ENCODE data around the gene MICB.
"Not testable (repeated sequence)": the region's sequence is repeated elsewhere in the genome, so short reads cannot be mapped to it uniquely, and the experiment has no call there.

GRCh38 chr6:31459864-31460263 is 38.1 kb upstream of the MICB start:
- TF ChIP-seq CTCF (IDR thresholded peaks at IDR 0.05); EZH2 (IDR thresholded peaks at IDR 0.05; ENCODE audit: borderline replicate concordance, insufficient read depth, low read depth, low read length, poor library complexity, severe bottlenecking): not testable (repeated sequence)
